ENCODE data around the gene KLRF2. TPM values are rescaled to one million over a fixed set of nuclear protein-coding genes. Genes with fewer than 3 reads are reported as not detected.

The KLRF2 gene
- total RNA-seq, 6 experiments from 2014 or later, result not detected

DNA sequence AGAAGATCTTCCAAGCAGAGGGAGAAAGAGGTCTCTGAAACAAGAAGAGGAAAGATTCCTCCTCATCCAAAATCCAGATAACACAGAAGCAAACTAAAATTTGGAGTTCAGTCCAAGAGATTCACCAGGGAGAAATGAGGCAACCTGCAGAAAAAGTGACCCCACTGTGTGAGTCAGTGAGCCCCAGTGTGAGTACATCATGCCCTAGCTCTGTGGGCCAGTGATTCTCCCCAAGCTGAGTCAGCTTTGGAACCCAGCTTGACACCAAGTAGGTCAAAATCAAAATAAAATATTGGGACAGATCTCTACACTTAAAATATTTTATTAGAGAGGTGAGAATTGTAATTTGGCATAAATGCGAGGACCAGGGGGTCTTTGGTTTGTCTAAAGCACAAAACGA lies 29.4 kb upstream of the KLRF2 start:
- H3K4me1 Mint-ChIP-seq (ENCODE audit: low read depth), result no peaks in the 10 kb centered on the region
- no peak overlapping the region for H3K4me3 Mint-ChIP-seq
- H3K36me3 Mint-ChIP-seq (ENCODE audit: low read depth), result no peaks in the 10 kb centered on the region
- peaks cover 4% of the 10 kb centered on the region for H3K27me3 Mint-ChIP-seq (ENCODE audit: insufficient read depth)
- TF ChIP-seq, protein P1, sequence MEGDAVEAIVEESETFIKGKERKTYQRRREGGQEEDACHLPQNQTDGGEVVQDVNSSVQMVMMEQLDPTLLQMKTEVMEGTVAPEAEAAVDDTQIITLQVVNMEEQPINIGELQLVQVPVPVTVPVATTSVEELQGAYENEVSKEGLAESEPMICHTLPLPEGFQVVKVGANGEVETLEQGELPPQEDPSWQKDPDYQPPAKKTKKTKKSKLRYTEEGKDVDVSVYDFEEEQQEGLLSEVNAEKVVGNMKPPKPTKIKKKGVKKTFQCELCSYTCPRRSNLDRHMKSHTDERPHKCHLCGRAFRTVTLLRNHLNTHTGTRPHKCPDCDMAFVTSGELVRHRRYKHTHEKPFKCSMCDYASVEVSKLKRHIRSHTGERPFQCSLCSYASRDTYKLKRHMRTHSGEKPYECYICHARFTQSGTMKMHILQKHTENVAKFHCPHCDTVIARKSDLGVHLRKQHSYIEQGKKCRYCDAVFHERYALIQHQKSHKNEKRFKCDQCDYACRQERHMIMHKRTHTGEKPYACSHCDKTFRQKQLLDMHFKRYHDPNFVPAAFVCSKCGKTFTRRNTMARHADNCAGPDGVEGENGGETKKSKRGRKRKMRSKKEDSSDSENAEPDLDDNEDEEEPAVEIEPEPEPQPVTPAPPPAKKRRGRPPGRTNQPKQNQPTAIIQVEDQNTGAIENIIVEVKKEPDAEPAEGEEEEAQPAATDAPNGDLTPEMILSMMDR (IDR thresholded peaks at IDR 0.05), result no peak
- no peak for DNase-seq
- H3K9me3 Mint-ChIP-seq, result no peaks in the 10 kb centered on the region
- H3K27ac Mint-ChIP-seq, result no peak overlapping the region

DNA sequence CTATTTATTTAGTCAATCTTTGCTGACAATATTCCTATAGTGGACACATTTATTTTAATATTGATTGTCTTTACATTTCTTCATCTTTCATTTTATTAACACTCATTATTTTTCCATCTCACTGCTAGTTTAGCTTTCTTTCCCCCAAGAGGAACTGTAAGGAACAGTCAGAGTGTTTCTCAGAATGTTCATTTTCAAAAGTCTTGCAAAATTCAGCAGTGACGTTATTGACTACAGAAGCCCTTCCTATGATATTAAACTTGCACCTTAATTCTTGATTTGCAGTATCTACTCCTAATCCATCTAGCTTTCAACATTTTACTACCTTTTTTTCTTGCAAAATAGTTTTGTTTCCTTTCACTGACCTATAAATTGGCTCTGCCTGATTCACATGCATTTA lies 25.1 kb upstream of the KLRF2 start:
- Mint-ChIP-seq H3K9me3 (no peaks in the 10 kb centered on the region), H3K27ac (no peak overlapping the region), H3K4me3 (no peak overlapping the region), H3K36me3 (ENCODE audit: low read depth) (no peaks in the 10 kb centered on the region), H3K4me1 (ENCODE audit: low read depth) (no peaks in the 10 kb centered on the region), H3K27me3 (ENCODE audit: insufficient read depth) (no peaks in the 10 kb centered on the region; the same call in 1 of the 2 replicates)
- TF ChIP-seq, protein P1 (IDR thresholded peaks at IDR 0.05), result no peak
- DNase-seq, result no peak

DNA sequence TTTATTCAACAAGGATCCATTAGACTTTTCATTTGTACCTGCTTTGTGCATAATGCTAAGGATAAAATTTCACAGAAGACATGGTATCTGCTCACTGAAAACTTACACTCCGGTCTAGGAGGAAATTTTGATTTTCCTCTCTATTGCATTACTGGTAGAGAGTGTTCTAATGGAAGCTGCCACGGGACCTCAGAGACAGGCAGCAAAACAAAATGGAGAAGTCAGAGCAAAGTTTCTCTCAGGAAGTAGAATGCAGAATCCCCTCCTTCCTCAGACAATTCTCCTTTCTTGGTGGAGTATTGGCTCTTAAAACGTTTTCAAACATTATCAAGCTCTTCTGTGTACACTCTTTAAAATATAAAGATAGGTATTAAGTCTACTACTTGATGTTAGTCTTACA lies 24.4 kb upstream of the KLRF2 start:
- Mint-ChIP-seq H3K36me3 (ENCODE audit: low read depth) (no peaks in the 10 kb centered on the region), H3K27me3 (ENCODE audit: insufficient read depth) (no peaks in the 10 kb centered on the region; the same call in 1 of the 2 replicates), H3K4me1 (ENCODE audit: low read depth) (no peaks in the 10 kb centered on the region), H3K27ac (no peak overlapping the region), H3K9me3 (no peaks in the 10 kb centered on the region), H3K4me3 (no peak overlapping the region)
- TF ChIP-seq, protein P1 (IDR thresholded peaks at IDR 0.05), result no peak
- DNase-seq, result no peak

DNA sequence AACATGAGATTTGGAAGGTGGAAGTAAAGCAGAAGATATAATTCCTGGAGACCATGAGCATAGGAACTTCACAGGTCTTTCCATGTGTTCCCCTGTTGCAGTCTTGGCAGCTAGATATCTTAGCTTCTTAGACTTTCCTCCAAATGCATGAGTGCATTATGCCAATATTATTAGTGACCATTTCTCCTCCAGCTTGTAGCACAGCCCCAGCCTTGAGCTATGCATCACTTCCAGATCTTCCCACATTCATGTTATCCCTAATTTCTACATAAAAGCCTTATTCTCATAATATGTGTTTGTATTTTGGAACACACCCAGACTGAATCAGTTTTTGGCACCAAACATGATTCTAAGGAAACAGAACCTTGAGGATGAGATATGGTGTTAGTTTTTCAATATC lies 23.2 kb upstream of the KLRF2 start:
- no peak overlapping the region for H3K4me3 Mint-ChIP-seq
- no peaks in the 10 kb centered on the region for H3K9me3 Mint-ChIP-seq
- H3K4me1 Mint-ChIP-seq (ENCODE audit: low read depth), result no peaks in the 10 kb centered on the region
- no peaks in the 10 kb centered on the region for H3K36me3 Mint-ChIP-seq (ENCODE audit: low read depth)
- no peaks in the 10 kb centered on the region; the same call in 1 of the 2 replicates for H3K27me3 Mint-ChIP-seq (ENCODE audit: insufficient read depth)
- H3K27ac Mint-ChIP-seq, result no peak overlapping the region
- no peak for DNase-seq
- TF ChIP-seq, protein P1 (IDR thresholded peaks at IDR 0.05), result no peak

DNA sequence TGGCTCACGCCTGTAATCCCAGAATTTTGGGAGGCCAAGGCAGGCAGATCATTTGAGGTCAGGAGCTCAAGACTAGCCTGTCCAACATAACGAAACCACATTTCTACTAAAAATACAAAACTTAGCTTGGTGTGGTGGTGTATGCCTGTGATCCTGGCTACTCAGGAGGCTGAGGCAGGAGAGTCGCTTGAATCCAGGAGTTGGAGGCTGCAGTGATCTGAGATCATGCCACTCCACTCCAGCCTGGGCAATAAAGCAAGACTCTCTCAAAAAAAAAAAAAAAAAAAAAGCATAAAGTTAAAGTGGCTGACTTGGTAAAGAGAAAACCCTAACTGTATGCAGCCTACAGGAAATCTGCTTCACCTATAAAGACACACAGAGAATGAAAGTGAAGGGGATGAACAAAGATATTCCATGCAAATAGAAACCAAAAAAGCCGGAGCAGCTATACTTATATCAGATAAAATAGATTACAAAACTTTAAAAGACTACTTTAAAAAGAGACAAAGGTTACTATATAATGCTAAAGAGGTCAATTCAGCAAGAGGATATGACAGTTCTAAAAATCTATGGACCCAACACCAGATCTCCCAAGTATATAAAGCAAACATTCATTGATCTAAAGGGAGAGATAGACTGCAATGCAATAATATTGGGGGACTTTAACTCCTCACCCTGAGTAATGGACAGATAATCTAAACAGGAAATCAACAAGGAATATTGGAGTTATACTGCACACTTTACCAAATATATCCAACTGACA lies 16.2 kb upstream of the KLRF2 start:
- Mint-ChIP-seq H3K27ac (no peak overlapping the region), H3K9me3 (no peaks in the 10 kb centered on the region), H3K36me3 (ENCODE audit: low read depth) (no peaks in the 10 kb centered on the region), H3K4me1 (ENCODE audit: low read depth) (peaks cover 11% of the 10 kb centered on the region), H3K4me3 (no peak overlapping the region), H3K27me3 (ENCODE audit: insufficient read depth) (no peaks in the 10 kb centered on the region; the same call in 1 of the 2 replicates)
- no peak for DNase-seq
- TF ChIP-seq, protein P1 (IDR thresholded peaks at IDR 0.05), result no peak
